Lung (tissue), 12 donors: ENCODE results near the gene AEN. TPM values are rescaled to one million over a fixed set of nuclear protein-coding genes. Genes with fewer than 3 reads are reported as not detected.
"Not testable (repeated sequence)": the region's sequence is repeated elsewhere in the genome, so short reads cannot be mapped to it uniquely, and the experiment has no call there.

Experiments
- ATAC-seq: fragments of 200-7000 bp; cut with Tn5 transposase; one replicate; pipeline ENCODE4 v1.9.1; 2020; ENCODE audit warnings: moderate number of reproducible peaks; ENCODE audit not compliant: insufficient read depth, low FRiP score
- DNase-seq, 3 donors: peaks; one replicate each; pipeline ENCODE4 v3.0.0-alpha.2; 2013 to 2017
- H3K27ac ChIP-seq, 2 donors: one replicate each; pipeline ENCODE4 v1.5.1; 2013; ENCODE audit warnings: mild to moderate bottlenecking in 2 of 2, moderate library complexity in 2 of 2, control low read depth in 1 of 2, inconsistent platforms in 1 of 2, low read depth in 1 of 2, low read length in 1 of 2
- H3K27me3 ChIP-seq, 3 donors: one replicate each; pipeline ENCODE4 v1.5.1; 2013; ENCODE audit warnings: low read length in 2 of 3; ENCODE audit not compliant: control insufficient read depth in 3 of 3, insufficient read depth in 3 of 3
- H3K36me3 ChIP-seq, 4 donors: one replicate each; pipeline ENCODE4 v1.5.1; 2013; ENCODE audit warnings: low read length in 4 of 4, mild to moderate bottlenecking in 1 of 4, moderate library complexity in 1 of 4; ENCODE audit not compliant: control insufficient read depth in 4 of 4, insufficient read depth in 4 of 4
- H3K4me1 ChIP-seq, 5 donors: one replicate each; pipeline ENCODE4 v1.5.1; 2013; ENCODE audit warnings: low read length in 5 of 5, mild to moderate bottlenecking in 2 of 5, moderate library complexity in 1 of 5; ENCODE audit not compliant: control insufficient read depth in 5 of 5, insufficient read depth in 5 of 5
- H3K4me3 ChIP-seq: one replicate; pipeline ENCODE4 v1.5.1; 2013; ENCODE audit warnings: mild to moderate bottlenecking, control low read depth, moderate library complexity
- H3K9ac ChIP-seq, 2 donors: one replicate each; pipeline ENCODE4 v1.5.1; 2013; ENCODE audit warnings: low read length in 2 of 2, control low read depth in 1 of 2; ENCODE audit not compliant: insufficient read depth in 1 of 2
- H3K9me3 ChIP-seq, 4 donors: one replicate each; pipeline ENCODE4 v1.5.1; 2013; ENCODE audit warnings: low read length in 3 of 4, mild to moderate bottlenecking in 1 of 4, moderate library complexity in 1 of 4; ENCODE audit not compliant: control insufficient read depth in 4 of 4, insufficient read depth in 3 of 4
- CTCF ChIP-seq: IDR thresholded peaks from 2 replicates; pipeline ENCODE4 v1.5.1; 2012; ENCODE audit warnings: mild to moderate bottlenecking; ENCODE audit errors: control extremely low read depth, extremely low read depth
- WGBS, 2 donors: extraction: QIAGEN DNeasy Blood & Tissue Kit; methylation state at CpG; one replicate each; pipeline ENCODE4 v1.1.7; 2013; 5-methylcytosine and 5-hydroxymethylcytosine counted together
- polyA plus RNA-seq, 2 donors: library from polyadenylated mRNA; stranded (reverse); fragments of 200-250 nt; gene quantifications; one replicate each; pipeline ENCODE4 v1.2.1, GENCODE V29; 2013
- total RNA-seq, 2 donors: library from RNA; depleted of rRNA in 1 of 2; stranded (reverse); fragments of >200 nt in 1 of 2; gene quantifications; one replicate each; pipeline ENCODE4 v1.2.1, GENCODE V29; 2014 to 2021
- donor health status: control.
- donor health status: control.
- donor health status: Bipolar disorder and iron deficiency.
- donor health status: healthy.
- donor health status: DM: yes; HTN: yes; CAD: no.

Gene AEN
- total and polyA plus RNA-seq, 4 donors: 4.2 to 15.4 (median 13.4) TPM

GRCh38 chr15:88637841-88638625 is 16.9 kb downstream of the AEN start:
- 60 to 66% methylated on average over 7 of the region's 7 CpGs for WGBS, 2 donors
- DNase-seq (no peak), ATAC-seq (no peak)
- Histone ChIP-seq H3K4me1 (peaks cover 3 to 35% (median 14%) of the 10 kb centered on the region in 5 donors), H3K27ac (peak overlapping the region; percentile 90 to 95), H3K9ac (peak overlapping the region; percentile 55 to 65), H3K9me3 (no peaks in the 10 kb centered on the region), H3K4me3 (no peak overlapping the region), H3K36me3 (peaks cover 0 to 2% (median 0%) of the 10 kb centered on the region in 4 donors), H3K27me3 (peaks cover 0 to 4% (median 0%) of the 10 kb centered on the region in 3 donors)
- TF ChIP-seq CTCF: no peak

GRCh38 chr15:88638626-88639372 is 17.7 kb downstream of the AEN start, which contains the start of gene ISG20:
TSS of gene ISG20 (plus strand) at chr15:88639016. CDS start at chr15:88639367, 351 bp downstream.
- ATAC-seq: peak; percentile 90
- 4 to 10% methylated on average over 27 of the region's 27 CpGs for WGBS, 2 donors
- H3K9me3 ChIP-seq: no peaks in the 10 kb centered on the region
- H3K4me1 ChIP-seq: peaks cover 3 to 35% (median 14%) of the 10 kb centered on the region in 5 donors
- H3K27me3 ChIP-seq: peaks cover 0 to 4% (median 0%) of the 10 kb centered on the region in 3 donors
- DNase-seq: peak; percentile 88 to 93 (median 93)
- peak within 1 kb of the TSS; percentile 55 to 65 for H3K9ac ChIP-seq
- H3K36me3 ChIP-seq: peaks cover 0 to 2% (median 0%) of the 10 kb centered on the region in 4 donors
- peak within 1 kb of the TSS; percentile 50 for H3K4me3 ChIP-seq
- H3K27ac ChIP-seq: peak within 1 kb of the TSS; percentile 90 to 95
- no peak for TF ChIP-seq CTCF

GRCh38 chr15:88641959-88642452 is 20.9 kb downstream of the AEN start:
- Histone ChIP-seq H3K27ac (no peak overlapping the region), H3K36me3 (peaks cover 0 to 3% (median 0%) of the 10 kb centered on the region in 4 donors), H3K27me3 (no peaks in the 10 kb centered on the region), H3K9me3 (no peaks in the 10 kb centered on the region), H3K4me1 (peaks cover 0 to 28% (median 9%) of the 10 kb centered on the region in 5 donors), H3K9ac (no peak overlapping the region), H3K4me3 (no peak overlapping the region)
- ATAC-seq (no peak), DNase-seq (no peak)
- TF ChIP-seq CTCF: no peak
- WGBS, 2 donors: 86 to 93% methylated on average over 12 of the region's 12 CpGs

- 96 to 99% methylated on average over 11 of the region's 11 CpGs for WGBS, 2 donors
- not testable (repeated sequence) for H3K36me3 ChIP-seq, ATAC-seq, H3K27me3 ChIP-seq, DNase-seq, H3K9me3 ChIP-seq, H3K9ac ChIP-seq, H3K27ac ChIP-seq, H3K4me3 ChIP-seq
- H3K4me1 ChIP-seq: peaks cover 0 to 28% (median 9%) of the 10 kb centered on the region in 5 donors
These were observed 21.4 kb downstream of the AEN start for GRCh38 chr15:88642514-88642913.
